ENCODE results near the gene PRR29.

The PRR29 gene

GRCh38 chr17:63989622-63990345 lies 8.4 kb upstream of the PRR29 start:
- Histone ChIP-seq H3K4me3 (ENCODE audit: insufficient read depth, low read length, poor library complexity, severe bottlenecking) (no peak overlapping the region), H3K27me3 (ENCODE audit: low read length) (no peaks in the 10 kb centered on the region), H4K20me1 (ENCODE audit: low read depth, low read length) (no peaks in the 10 kb centered on the region), H3K79me2 (ENCODE audit: insufficient read depth, low read length) (no peaks in the 10 kb centered on the region), H3K36me3 (ENCODE audit: low read length) (no peaks in the 10 kb centered on the region), H3K9me2 (replicated peaks; ENCODE audit: insufficient read depth, low read length) (no peaks in the 10 kb centered on the region), H3K27ac (ENCODE audit: low read depth, low read length) (no peak overlapping the region), H3F3A (ENCODE audit: insufficient read depth) (no peaks in the 10 kb centered on the region), H2AFZ (ENCODE audit: low read depth, low read length, severe bottlenecking) (no peak overlapping the region), H3K9me3 (ENCODE audit: insufficient read depth, low read length) (no peaks in the 10 kb centered on the region), H3K9ac (ENCODE audit: low read length) (no peak overlapping the region), H3K4me2 (ENCODE audit: low read depth, low read length, poor library complexity, severe bottlenecking) (no peak overlapping the region)
- TF ChIP-seq EZH2phosphoT487 (conservative IDR thresholded peaks at IDR 0.05; ENCODE audit: low read length), result no peak
- no peak for TF ChIP-seq CTCF (IDR thresholded peaks at IDR 0.05; ENCODE audit: insufficient read depth, low read length, poor library complexity, severe bottlenecking)

GRCh38 chr17:63991611-63992010 lies 6.5 kb upstream of the PRR29 start:
- no peak overlapping the region for H3K27ac ChIP-seq (ENCODE audit: low read depth, low read length)

GRCh38 chr17:63993368-63993985 lies 4.7 kb upstream of the PRR29 start:
- Histone ChIP-seq H3K79me2 (ENCODE audit: insufficient read depth, low read length) (no peaks in the 10 kb centered on the region), H3K9ac (ENCODE audit: low read length) (no peak overlapping the region), H3K4me2 (ENCODE audit: low read depth, low read length, poor library complexity, severe bottlenecking) (no peak overlapping the region), H3K9me2 (replicated peaks; ENCODE audit: insufficient read depth, low read length) (no peaks in the 10 kb centered on the region), H3K27ac (ENCODE audit: low read depth, low read length) (no peak overlapping the region), H3K27me3 (ENCODE audit: low read length) (no peaks in the 10 kb centered on the region), H4K20me1 (ENCODE audit: low read depth, low read length) (no peaks in the 10 kb centered on the region), H3K36me3 (ENCODE audit: low read length) (no peaks in the 10 kb centered on the region), H3K4me3 (ENCODE audit: insufficient read depth, low read length, poor library complexity, severe bottlenecking) (no peak overlapping the region), H3K9me3 (ENCODE audit: insufficient read depth, low read length) (no peaks in the 10 kb centered on the region), H3F3A (ENCODE audit: insufficient read depth) (no peaks in the 10 kb centered on the region), H2AFZ (ENCODE audit: low read depth, low read length, severe bottlenecking) (no peak overlapping the region)
- TF ChIP-seq EZH2phosphoT487 (conservative IDR thresholded peaks at IDR 0.05; ENCODE audit: low read length) (no peak), CTCF (IDR thresholded peaks at IDR 0.05; ENCODE audit: insufficient read depth, low read length, poor library complexity, severe bottlenecking) (no peak)

More at GRCh38 chr17:63991611-63992010, 6.5 kb upstream of the PRR29 start:
- Histone ChIP-seq H3K9ac (ENCODE audit: low read length) (no peak overlapping the region), H3K79me2 (ENCODE audit: insufficient read depth, low read length) (no peaks in the 10 kb centered on the region), H3K9me3 (ENCODE audit: insufficient read depth, low read length) (no peaks in the 10 kb centered on the region), H3K4me2 (ENCODE audit: low read depth, low read length, poor library complexity, severe bottlenecking) (no peak overlapping the region), H3F3A (ENCODE audit: insufficient read depth) (no peaks in the 10 kb centered on the region), H4K20me1 (ENCODE audit: low read depth, low read length) (no peaks in the 10 kb centered on the region), H3K36me3 (ENCODE audit: low read length) (no peaks in the 10 kb centered on the region), H3K27me3 (ENCODE audit: low read length) (no peaks in the 10 kb centered on the region), H3K4me3 (ENCODE audit: insufficient read depth, low read length, poor library complexity, severe bottlenecking) (no peak overlapping the region), H2AFZ (ENCODE audit: low read depth, low read length, severe bottlenecking) (no peak overlapping the region), H3K9me2 (replicated peaks; ENCODE audit: insufficient read depth, low read length) (no peaks in the 10 kb centered on the region)
- TF ChIP-seq EZH2phosphoT487 (conservative IDR thresholded peaks at IDR 0.05; ENCODE audit: low read length), result no peak
- no peak for TF ChIP-seq CTCF (IDR thresholded peaks at IDR 0.05; ENCODE audit: insufficient read depth, low read length, poor library complexity, severe bottlenecking)

Measured in SU-DHL-6 (cell line).